ENCODE data around the gene CTDP1.

CTDP1 gene

DNA sequence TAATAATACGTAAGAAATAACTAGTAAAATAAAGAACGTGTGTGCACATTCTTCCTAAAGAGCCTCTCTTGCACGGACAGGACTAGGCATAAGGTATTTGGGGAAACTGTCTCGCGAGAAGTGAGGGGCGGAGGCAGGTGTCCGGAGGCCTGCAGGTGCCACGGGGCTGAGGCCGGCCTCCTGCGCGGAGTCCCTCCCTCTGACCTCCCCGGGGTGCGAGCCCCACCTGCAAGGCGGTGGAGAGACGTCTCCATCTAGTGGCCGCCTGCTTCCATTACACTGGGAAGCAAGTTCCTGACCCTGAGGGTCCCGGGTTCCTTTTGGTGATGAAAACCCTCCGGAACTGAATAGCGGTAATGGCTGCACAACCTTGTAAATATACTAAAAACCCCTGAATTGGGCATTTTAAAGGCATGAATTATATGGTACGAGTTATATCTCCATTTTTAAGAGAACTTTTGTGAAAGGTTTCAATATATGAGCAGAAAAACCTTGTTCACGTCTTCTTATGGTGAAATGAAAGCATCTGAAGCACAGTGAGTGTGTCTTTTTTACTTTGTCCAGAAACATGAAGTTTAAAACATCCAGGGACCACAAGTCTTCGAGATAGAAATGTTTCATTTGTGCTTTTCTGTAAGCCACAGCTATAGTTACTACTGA, 35.5 kb upstream of the CTDP1 start:
- peak; percentile 91 for DNase-seq (ENCODE audit: low spot score)
- in situ Hi-C loops (cut with MboI; ENCODE audit: low pct_unique_long_range_greater_than_20kb, low sequenced_read_pairs, unreplicated experiment) = loop anchor here (10.0 kb wide), 1 partner anchor 269 kb away; no protein-coding TSS in a partner anchor
- TF ChIP-seq, protein P1, sequence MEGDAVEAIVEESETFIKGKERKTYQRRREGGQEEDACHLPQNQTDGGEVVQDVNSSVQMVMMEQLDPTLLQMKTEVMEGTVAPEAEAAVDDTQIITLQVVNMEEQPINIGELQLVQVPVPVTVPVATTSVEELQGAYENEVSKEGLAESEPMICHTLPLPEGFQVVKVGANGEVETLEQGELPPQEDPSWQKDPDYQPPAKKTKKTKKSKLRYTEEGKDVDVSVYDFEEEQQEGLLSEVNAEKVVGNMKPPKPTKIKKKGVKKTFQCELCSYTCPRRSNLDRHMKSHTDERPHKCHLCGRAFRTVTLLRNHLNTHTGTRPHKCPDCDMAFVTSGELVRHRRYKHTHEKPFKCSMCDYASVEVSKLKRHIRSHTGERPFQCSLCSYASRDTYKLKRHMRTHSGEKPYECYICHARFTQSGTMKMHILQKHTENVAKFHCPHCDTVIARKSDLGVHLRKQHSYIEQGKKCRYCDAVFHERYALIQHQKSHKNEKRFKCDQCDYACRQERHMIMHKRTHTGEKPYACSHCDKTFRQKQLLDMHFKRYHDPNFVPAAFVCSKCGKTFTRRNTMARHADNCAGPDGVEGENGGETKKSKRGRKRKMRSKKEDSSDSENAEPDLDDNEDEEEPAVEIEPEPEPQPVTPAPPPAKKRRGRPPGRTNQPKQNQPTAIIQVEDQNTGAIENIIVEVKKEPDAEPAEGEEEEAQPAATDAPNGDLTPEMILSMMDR (IDR thresholded peaks at IDR 0.05; ENCODE audit: extremely low read depth, insufficient read depth, missing control alignments) = peak; percentile 95

DNA sequence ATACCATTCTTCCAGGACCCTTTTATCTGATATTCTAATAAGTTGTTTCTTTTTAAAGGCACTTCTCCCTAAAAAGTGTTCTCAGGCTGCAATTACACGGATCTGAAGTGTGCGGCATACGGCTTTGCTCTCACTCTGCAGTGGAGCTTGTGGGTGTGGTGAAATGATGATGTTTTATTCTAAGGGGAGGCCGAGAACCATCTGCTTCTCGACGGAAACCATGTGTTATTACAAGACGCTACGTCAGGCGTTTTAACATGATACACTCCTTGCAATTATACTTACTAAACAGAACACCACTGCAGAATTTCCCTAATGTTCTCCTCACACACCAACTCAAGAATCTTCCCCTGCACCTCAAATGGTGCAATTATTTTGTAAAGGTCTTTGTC, 34.9 kb upstream of the CTDP1 start:
- TF ChIP-seq, protein P1 (IDR thresholded peaks at IDR 0.05; ENCODE audit: extremely low read depth, insufficient read depth, missing control alignments) = no peak
- no peak for DNase-seq (ENCODE audit: low spot score)
- in situ Hi-C loops (cut with MboI; ENCODE audit: low pct_unique_long_range_greater_than_20kb, low sequenced_read_pairs, unreplicated experiment) = loop anchor here (10.0 kb wide), 1 partner anchor 270 kb away; no protein-coding TSS in a partner anchor

DNA sequence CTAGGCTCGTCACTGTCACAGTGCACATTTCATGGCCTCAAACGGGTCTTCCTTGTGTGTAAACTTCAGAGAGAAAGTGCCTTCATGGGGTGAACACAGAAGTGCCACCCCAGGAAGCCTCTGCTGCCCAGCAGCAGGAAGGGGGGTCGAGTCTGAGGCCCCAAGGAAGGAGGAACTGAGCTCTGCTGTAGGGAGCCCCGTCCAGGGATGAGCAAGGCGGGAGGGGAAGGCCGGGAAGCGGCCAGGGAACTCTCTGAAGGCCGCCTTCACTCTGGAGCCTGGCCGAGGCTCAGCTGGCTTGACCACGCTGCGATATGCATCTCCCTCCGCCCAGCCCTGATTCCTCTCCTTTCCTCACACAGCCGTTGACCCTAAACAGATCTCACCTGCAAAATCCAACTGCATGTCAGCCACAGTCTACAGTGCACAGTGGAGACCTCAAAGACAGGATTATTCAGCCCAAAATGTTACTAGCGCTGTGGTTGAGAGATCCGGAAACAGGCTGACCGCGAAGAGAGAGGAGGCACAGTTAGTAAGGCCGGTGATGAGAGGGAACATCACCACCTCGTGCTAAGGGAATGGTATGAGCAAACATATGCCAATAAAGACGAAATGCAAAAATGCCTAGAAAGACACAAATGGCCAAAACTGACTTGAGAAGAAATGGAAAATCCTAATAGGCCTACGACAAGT, 34.2 kb upstream of the CTDP1 start:
- TF ChIP-seq, protein P1 (IDR thresholded peaks at IDR 0.05; ENCODE audit: extremely low read depth, insufficient read depth, missing control alignments) = no peak
- in situ Hi-C loops (cut with MboI; ENCODE audit: low pct_unique_long_range_greater_than_20kb, low sequenced_read_pairs, unreplicated experiment) = loop anchor here (10.0 kb wide), 1 partner anchor 271 kb away; no protein-coding TSS in a partner anchor
- DNase-seq (ENCODE audit: low spot score) = no peak

DNA sequence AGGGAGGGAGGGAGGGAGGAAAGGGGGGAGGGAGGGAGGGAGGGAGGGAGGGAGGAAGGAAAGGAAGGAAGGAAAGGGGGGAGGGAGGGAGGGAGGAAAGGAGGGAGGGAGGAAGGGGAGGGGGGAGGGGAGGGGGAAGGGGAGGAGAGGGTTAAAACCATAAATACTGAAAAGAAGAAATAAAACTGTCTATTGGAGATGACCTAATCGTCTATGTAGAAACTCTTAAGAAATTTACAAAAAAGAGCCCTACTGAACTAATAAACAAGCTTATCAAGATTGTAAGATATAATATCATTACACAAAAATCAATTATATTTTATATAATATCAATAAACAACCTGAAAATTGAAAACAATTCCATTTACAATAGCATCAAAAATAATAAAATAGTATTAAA, 32.3 kb upstream of the CTDP1 start:
- in situ Hi-C loops (cut with MboI; ENCODE audit: low pct_unique_long_range_greater_than_20kb, low sequenced_read_pairs, unreplicated experiment) = loop anchor here (10.0 kb wide), 1 partner anchor 273 kb away; no protein-coding TSS in a partner anchor
- DNase-seq (ENCODE audit: low spot score) = no peak
- TF ChIP-seq, protein P1 (IDR thresholded peaks at IDR 0.05; ENCODE audit: extremely low read depth, insufficient read depth, missing control alignments) = no peak

DNA sequence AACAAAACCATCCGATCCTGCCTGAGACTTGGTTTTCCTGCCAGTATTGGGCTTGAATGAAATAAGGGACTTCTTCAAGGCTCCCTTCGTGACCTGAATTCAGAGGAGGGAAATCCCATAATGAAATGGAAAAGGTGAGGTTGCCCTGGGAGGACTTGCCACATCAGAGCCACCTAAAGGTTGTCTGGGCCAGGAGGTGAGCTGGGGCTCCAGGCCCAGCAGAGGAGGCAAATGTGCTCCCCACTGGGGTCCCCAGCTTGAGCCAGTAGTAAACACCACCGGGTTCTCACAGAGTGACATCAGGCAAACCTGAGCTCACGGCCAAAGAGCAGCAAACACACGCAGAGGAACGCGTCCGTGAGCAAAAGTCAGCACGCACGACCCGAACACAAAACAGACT, 28.6 kb upstream of the CTDP1 start:
- TF ChIP-seq, protein P1 (IDR thresholded peaks at IDR 0.05; ENCODE audit: extremely low read depth, insufficient read depth, missing control alignments) = no peak
- in situ Hi-C loops (cut with MboI; ENCODE audit: low pct_unique_long_range_greater_than_20kb, low sequenced_read_pairs, unreplicated experiment) = loop anchor here (10.0 kb wide), 1 partner anchor 116 kb away; no protein-coding TSS in a partner anchor
- no peak for DNase-seq (ENCODE audit: low spot score)

DNA sequence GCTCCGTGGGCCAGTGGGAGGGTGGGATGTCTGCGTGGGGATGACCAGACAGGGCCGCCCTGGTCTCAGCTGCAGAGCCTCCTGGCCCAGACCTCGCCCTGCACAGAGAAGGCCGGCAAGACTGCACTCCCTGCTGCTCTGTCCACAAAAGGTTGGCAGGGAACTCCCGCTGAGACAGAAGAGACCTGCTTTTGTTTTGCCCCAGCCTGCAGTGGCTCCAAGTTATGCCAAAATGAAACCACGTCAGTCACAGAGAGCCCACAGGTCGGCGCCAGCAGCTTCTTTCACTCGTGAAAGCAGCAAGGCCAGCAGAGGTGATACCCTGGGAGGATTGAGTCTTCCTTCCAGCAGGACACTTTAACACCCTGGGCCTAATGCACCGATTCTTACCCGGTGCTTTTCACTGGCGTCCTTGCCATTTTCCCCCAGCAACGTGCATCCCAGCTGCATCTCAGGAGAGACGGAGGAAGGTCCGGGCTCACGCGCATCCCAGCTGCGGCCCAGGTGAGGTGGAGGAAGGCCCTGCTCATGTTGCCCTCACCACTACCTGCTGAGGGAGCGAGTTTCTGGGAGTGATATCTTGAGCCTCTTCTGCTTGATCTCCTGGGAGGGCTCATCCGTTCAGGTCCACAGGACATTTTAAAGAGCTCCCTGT, 22.1 kb upstream of the CTDP1 start:
- TF ChIP-seq, protein P1 (IDR thresholded peaks at IDR 0.05; ENCODE audit: extremely low read depth, insufficient read depth, missing control alignments) = no peak
- in situ Hi-C loops (cut with MboI; ENCODE audit: low pct_unique_long_range_greater_than_20kb, low sequenced_read_pairs, unreplicated experiment) = loop anchor here (10.0 kb wide), 1 partner anchor 123 kb away; no protein-coding TSS in a partner anchor
- no peak for DNase-seq (ENCODE audit: low spot score)

Measured in GM13977 (cell line).